ENCODE results near the gene DHX16.
A peak's percentile ranks its signal among the peaks of the same experiment; 100 is the strongest.

Gene DHX16

GRCh38 chr6:30654798-30655742 lies 17.7 kb downstream of the DHX16 start:
- no peak for TF ChIP-seq CTCF (IDR thresholded peaks at IDR 0.05; ENCODE audit: borderline replicate concordance, insufficient read depth, low read depth, low read length)
- no peak overlapping the region for H3K4me3 ChIP-seq (ENCODE audit: low read depth, low read length)

GRCh38 chr6:30651143-30651542 lies 21.7 kb downstream of the DHX16 start:
- TF ChIP-seq CTCF (IDR thresholded peaks at IDR 0.05; ENCODE audit: borderline replicate concordance, insufficient read depth, low read depth, low read length) = no peak
- no peak overlapping the region for H3K4me3 ChIP-seq (ENCODE audit: low read depth, low read length)

GRCh38 chr6:30647242-30648116 lies 25.3 kb downstream of the DHX16 start:
- no peak for TF ChIP-seq CTCF (IDR thresholded peaks at IDR 0.05; ENCODE audit: borderline replicate concordance, insufficient read depth, low read depth, low read length)
- H3K4me3 ChIP-seq (ENCODE audit: low read depth, low read length) = peak overlapping the region; percentile 86

GRCh38 chr6:30646450-30647241 lies 26.2 kb downstream of the DHX16 start, which contains the start of gene C6orf136:
C6orf136 (plus strand) TSS chr6:30647133; CDS start chr6:30647232, 99 bp downstream.
- TF ChIP-seq CTCF (IDR thresholded peaks at IDR 0.05; ENCODE audit: borderline replicate concordance, insufficient read depth, low read depth, low read length) = no peak
- H3K4me3 ChIP-seq (ENCODE audit: low read depth, low read length) = peak within 1 kb of the TSS; percentile 86

- no peak for TF ChIP-seq CTCF (IDR thresholded peaks at IDR 0.05; ENCODE audit: borderline replicate concordance, insufficient read depth, low read depth, low read length)
- no peak overlapping the region for H3K4me3 ChIP-seq (ENCODE audit: low read depth, low read length)
Observed at GRCh38 chr6:30645989-30646388, 26.8 kb downstream of the DHX16 start.

- no peak for TF ChIP-seq CTCF (IDR thresholded peaks at IDR 0.05; ENCODE audit: borderline replicate concordance, insufficient read depth, low read depth, low read length)
- no peak overlapping the region for H3K4me3 ChIP-seq (ENCODE audit: low read depth, low read length)
Observed at GRCh38 chr6:30644769-30645168, 28.0 kb downstream of the DHX16 start.

All from GM12875 (cell line).